Fibroblast of lung (primary cell): Measurements from ENCODE around the gene DNAH14.

Experiments
- CTCF ChIP-seq, 2 donors: IDR thresholded peaks in 1 of 2; conservative IDR thresholded peaks in 1 of 2; 1 replicate in 1 of 2; 2 replicates in 1 of 2; pipeline ENCODE4 v1.5.1; 2011 to 2012; ENCODE audit warnings: low read length in 2 of 2, control low read depth in 1 of 2, inconsistent platforms in 1 of 2, low read depth in 1 of 2, mild to moderate bottlenecking in 1 of 2
- EZH2 ChIP-seq: IDR thresholded peaks from 2 replicates; pipeline ENCODE4 v1.5.1; 2012; ENCODE audit warnings: low read length, control low read depth, mild to moderate bottlenecking; ENCODE audit errors: missing control alignments

GRCh38 chr1:225361176-225361575 is 431.7 kb downstream of the DNAH14 start:
- TF ChIP-seq CTCF (conservative IDR thresholded peaks at IDR 0.05 in 1 of 2, IDR thresholded peaks at IDR 0.05 in 1 of 2; ENCODE audit: low read depth in 1 of 2, low read length in 2 of 2) (no peak), EZH2 (no peak)
